NCI-H446 treated with DMSO at 0.1 percent for 48 hours (cell line): Measurements from ENCODE around the gene TCL1B.

Experiments
- DNase-seq: peaks from one replicate; lab custom pipeline; 2025; lab: John Stamatoyannopoulos, UW

TCL1B gene

GRCh38 chr14:95667249-95667693 lies 19.0 kb upstream of the TCL1B start:
- no peak for DNase-seq

DNA sequence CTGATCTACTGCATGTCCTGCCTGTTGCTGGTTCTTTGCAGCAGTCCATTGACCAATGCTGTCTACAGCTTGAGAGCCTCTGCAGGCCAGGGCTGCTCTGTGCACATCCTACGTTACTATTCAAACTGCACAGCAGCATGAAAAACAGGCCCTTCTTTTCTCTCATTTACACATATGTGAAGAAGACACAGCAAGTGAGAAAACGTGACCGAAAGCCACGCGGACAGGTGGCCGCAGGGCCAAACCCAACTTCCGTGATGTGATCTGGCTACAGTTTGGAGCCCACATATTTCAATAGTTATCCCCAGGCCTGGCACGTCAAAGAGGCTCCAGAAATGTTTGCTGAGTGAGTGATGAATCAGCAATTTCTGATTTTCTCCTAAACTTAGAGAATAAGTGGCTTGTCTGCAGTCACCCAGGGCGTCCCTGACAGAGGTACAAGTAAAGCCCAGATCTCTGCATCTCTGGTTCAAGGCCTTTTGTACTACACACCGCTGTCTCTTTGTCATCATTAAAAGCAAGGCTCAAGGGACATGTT lies 17.9 kb upstream of the TCL1B start:
- DNase-seq, result no peak

DNA sequence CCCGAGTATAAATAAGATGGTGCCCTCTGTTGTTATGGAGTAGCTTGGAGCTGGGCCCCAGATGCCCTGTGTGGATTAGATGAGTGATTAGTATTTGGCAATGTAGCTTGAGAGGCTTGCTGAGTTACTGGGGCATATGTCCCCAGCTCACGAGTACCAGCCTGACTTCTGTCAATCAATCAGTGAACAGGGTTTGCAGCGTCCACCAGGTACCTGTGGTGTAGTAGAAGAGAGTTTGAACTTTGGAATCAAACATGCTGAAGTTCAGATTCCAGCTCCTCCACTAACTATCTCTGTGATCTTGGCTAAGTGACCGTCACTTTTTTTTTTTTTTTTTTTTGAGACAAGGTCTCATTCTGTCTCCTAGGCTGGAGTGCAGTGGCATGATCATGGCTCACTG lies 11.6 kb upstream of the TCL1B start:
- no peak for DNase-seq

DNA sequence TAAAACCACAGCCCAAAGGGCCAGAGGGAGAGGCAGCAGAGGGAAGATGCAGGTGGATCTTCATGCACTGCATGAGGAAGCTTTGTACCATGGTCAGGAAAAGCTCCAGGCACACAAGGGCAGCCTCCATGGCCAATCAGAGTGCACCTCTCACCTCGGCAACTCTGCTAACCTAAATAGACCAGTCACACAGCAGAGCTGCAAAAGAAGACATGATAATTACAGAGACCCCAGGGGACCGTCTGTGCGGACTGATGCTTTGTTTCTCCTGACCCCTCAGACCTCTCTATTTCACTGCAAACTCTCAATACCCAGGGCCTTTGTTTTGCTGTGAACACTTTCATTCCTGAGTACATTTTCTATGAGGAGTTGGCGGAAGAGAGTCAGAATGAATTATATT lies 10.7 kb upstream of the TCL1B start:
- no peak for DNase-seq

- no peak for DNase-seq
Observed at GRCh38 chr14:95677179-95677835, 8.9 kb upstream of the TCL1B start.

GRCh38 chr14:95679148-95679815 lies 6.9 kb upstream of the TCL1B start:
- no peak for DNase-seq

DNA sequence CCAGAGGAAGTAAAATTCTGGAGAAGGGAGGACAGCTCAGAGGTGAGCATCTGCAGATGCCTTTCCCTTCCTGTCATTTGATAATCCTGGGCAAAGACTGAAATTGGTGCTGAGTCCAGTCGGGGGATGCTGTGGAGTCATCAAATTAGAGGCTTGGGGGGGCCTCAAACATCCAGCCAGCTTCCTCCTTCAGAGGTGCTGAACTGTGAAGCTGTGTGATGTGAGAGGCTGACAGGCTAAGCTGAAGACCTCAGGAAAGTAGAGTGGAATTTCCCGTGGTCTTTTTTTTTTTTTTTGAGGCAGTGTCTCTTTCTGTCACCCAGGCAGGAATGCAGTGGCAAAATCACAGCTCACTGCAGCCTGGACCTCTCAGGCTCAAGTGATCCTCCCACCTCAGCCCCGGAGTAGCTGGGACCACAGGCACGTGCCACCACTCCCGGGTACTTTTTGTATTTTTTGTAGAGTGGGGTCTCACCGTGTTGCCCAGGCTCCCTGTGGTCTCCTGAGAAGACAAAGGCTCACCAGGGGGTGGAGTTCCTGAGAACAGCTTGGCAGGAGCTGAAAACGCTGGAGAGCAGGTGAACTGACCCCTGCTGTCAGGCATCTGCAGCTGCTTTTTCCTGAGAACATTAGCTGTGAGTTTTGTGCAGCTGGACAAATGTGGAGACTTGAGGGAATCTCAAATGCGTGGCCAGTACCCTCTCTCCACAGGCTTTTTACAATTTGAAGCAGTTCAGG lies 6.1 kb upstream of the TCL1B start:
- no peak for DNase-seq

- no peak for DNase-seq
Observed at GRCh38 chr14:95681153-95681552, 5.1 kb upstream of the TCL1B start.

GRCh38 chr14:95683793-95684192 lies 2.4 kb upstream of the TCL1B start:
- no peak for DNase-seq

DNA sequence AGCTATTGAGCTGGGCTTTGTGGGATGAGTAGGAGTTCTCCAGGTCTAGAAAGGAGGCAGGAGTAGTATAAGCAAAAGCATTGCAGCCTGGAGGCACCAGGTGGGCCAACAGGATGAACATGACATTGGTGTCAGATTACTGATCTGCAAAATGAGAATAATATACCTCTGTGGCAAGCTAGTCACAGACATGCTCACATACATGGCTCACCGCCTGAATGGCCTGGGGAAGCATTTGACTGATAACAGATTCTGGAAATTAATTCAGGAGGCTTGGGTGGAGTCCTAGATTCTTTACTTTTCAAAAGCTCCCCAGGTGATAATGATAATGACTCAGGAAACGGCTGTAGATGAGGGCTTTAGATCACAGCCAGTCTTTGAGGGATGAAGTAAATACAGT lies 709 bp downstream of the TCL1B start:
- DNase-seq, result no peak

- DNase-seq, result no peak
Observed at GRCh38 chr14:95689441-95689840, 3.2 kb downstream of the TCL1B start.

DNA sequence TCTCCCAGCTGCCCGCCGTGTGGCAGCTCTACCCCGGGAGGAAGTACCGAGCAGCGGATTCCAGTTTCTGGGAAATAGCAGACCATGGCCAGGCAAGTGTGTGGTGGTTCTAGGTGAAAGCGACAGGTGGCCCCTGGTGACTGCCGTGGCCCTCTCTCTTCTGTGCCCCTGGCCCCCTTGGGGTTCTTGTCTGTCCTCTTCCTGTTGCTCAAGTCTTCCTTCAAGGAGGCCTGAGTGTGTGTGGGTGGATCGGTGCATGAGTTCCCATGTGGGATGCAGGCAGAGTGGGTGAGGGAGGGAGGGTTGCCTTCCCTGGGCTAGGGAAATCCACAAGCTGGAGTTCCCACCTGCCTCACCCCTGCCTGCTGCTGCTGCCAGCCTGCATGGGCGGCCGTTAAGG lies 4.6 kb downstream of the TCL1B start:
- no peak for DNase-seq

DNA sequence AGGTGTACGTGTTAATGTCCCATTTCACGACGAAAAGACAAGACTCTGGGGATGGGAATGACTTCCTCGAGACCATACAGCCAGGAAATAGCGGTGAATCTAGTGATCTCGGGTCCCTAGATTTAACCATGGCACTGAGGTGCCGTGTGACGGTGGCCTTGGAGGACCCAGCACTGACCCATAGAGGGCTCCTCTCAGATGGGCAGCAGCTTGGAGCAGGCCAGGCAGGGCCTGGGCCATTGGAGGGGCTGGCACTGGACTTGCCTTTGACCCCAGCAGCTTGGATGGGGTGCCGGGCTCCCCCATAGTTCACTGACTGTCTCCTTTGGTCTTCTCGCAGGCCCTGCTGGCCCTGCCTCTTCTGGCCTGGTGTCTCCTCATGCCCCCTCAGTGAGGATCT lies 5.4 kb downstream of the TCL1B start:
- DNase-seq, result no peak

- no peak for DNase-seq
Observed at GRCh38 chr14:95692109-95692508, 5.9 kb downstream of the TCL1B start.

- no peak for DNase-seq
Observed at GRCh38 chr14:95695051-95695450, 8.8 kb downstream of the TCL1B start.

GRCh38 chr14:95695913-95696312 lies 9.7 kb downstream of the TCL1B start:
- DNase-seq, result no peak

DNA sequence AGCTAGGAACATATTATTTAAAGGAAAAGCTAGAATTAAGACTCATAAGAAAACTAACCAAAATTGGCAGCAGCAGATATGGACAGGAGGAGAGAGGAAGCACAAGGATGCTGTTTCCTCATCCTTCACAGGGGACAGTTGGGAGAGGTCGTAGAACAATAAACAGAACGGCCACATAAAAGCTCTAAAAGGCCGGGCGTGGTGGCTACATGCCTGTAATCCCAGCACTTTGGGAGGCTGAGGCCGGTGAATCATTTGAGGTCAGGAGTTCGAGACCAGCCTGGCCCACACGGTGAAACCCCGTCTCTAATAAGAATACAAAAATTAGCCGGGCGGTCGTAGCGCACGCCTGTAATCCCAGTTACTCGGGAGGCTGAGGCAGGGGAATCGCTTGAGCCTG lies 10.5 kb downstream of the TCL1B start:
- DNase-seq, result no peak

- DNase-seq, result no peak
Observed at GRCh38 chr14:95697764-95698163, 11.5 kb downstream of the TCL1B start.

- DNase-seq, result no peak
Observed at GRCh38 chr14:95698287-95698686, 12.1 kb downstream of the TCL1B start.

DNA sequence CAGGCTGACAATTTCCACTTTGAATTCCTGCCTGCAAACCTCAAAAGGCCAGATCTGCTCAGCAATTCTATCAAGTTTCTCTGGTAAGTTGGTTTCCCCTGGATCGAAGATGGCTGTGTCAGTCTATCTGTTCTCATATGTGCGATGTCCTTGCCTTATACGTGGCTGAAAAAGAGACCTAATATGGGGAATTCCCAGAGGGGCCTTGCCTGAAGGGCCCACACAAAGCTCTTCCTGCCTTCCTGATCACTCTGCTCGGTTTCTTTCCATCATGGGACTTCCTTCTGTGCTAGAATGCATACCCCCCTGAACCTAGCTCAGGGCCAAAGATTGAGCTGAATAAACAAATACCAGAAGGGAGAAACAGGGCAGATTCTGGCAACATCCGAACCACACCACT lies 13.2 kb downstream of the TCL1B start:
- DNase-seq, result no peak

- no peak for DNase-seq
Observed at GRCh38 chr14:95700221-95700976, 14.2 kb downstream of the TCL1B start.

DNA sequence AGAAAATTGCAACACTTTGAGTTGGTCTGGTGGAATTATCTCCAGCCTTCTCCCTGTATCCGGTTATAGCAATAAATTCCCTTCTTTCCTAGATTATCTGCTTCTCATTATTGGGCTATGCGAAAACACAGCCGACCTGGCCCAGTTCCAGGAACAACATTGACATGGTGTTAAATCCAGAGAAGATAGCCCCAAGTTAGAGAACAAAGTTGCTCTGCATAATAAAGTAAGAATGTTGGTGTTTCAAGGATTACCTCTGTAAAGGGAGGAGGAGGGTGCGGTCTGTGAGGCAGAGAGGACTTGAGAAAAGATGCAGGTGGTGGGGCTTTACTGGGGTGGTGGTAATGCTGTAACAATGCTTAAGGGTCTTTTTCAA lies 15.6 kb downstream of the TCL1B start:
- DNase-seq, result no peak
